H1 (cell line): ENCODE measurements around the gene UGGT2. TPM values are rescaled to one million over a fixed set of nuclear protein-coding genes. Genes with fewer than 3 reads are reported as not detected.

Experiments used
- CTCF ChIA-PET: fragments of 300-600 bp; sonication (Branson Sonifier 250); formaldehyde crosslinking; loops from one replicate; lab custom pipeline; 2021; ENCODE audit not compliant: partially characterized antibody; lab: Charles Lee
- POLR2A ChIA-PET: fragments of 300-600 bp; sonication (Branson Sonifier 250); formaldehyde crosslinking; loops from one replicate; lab custom pipeline; 2021; ENCODE audit warnings: inconsistent platforms; ENCODE audit not compliant: partially characterized antibody; lab: Charles Lee
- DNase-seq, 2 experiments: peaks; one replicate each; pipeline versions ENCODE4 v3.0.0 to v3.0.0-alpha.2; 2010 to 2022; ENCODE audit warnings: low spot score in 2 of 2, low read depth in 1 of 2, mixed read lengths in 1 of 2
- FAIRE-seq: peaks from 2 replicates; lab custom pipeline; 2011; peaks lifted over from hg19 to GRCh38; lab: Jason Lieb, UNC
- H2AFZ ChIP-seq: 2 replicates; pipeline ENCODE4 v1.8.1; 2012; ENCODE audit warnings: low read length, inconsistent platforms
- H2AK5ac ChIP-seq: 2 replicates; pipeline ENCODE4 v1.6.1; 2013; ENCODE audit warnings: low read depth, low read length
- H2BK120ac ChIP-seq: replicated peaks from 2 replicates; pipeline ENCODE3; 2013; ENCODE audit warnings: low read depth, low read length, inconsistent platforms
- H2BK12ac ChIP-seq: 2 replicates; pipeline ENCODE4 v1.6.1; 2013; ENCODE audit warnings: low read depth, low read length
- H2BK15ac ChIP-seq: 2 replicates; pipeline ENCODE4 v1.6.1; 2013; ENCODE audit warnings: low read length
- H2BK20ac ChIP-seq: 2 replicates; pipeline ENCODE4 v1.6.1; 2013; ENCODE audit warnings: low read length
- H2BK5ac ChIP-seq: 2 replicates; pipeline ENCODE4 v1.6.1; 2013; ENCODE audit warnings: low read depth, low read length
- H3K14ac ChIP-seq: 2 replicates; pipeline ENCODE4 v1.6.1; 2013; ENCODE audit warnings: inconsistent platforms; ENCODE audit not compliant: insufficient read length
- H3K18ac ChIP-seq: 2 replicates; pipeline ENCODE4 v1.6.1; 2013; ENCODE audit warnings: low read length; ENCODE audit errors: extremely low read depth
- H3K23ac ChIP-seq: 2 replicates; pipeline ENCODE4 v1.6.1; 2013; ENCODE audit warnings: inconsistent platforms; ENCODE audit not compliant: insufficient read length
- H3K23me2 ChIP-seq: 2 replicates; pipeline ENCODE4 v1.6.1; 2013; ENCODE audit warnings: low read depth, low read length
- H3K27ac ChIP-seq: 2 replicates; pipeline ENCODE4 v1.6.1; 2011; ENCODE audit warnings: low read depth, low read length, inconsistent platforms
- H3K27me3 ChIP-seq, 4 experiments: replicated peaks in 1 of 4; 1 replicate in 1 of 4; 2 replicates in 3 of 4; pipeline versions ENCODE4 v1.6.1 to v1.8.1; 2011 to 2013; ENCODE audit warnings: low read length in 3 of 4, mild to moderate bottlenecking in 3 of 4, inconsistent platforms in 2 of 4, mixed read lengths in 2 of 4, moderate library complexity in 1 of 4; ENCODE audit not compliant: control insufficient read depth in 3 of 4, insufficient read depth in 3 of 4; ENCODE audit errors: extremely low read depth in 1 of 4
- H3K36me3 ChIP-seq, 4 experiments: 2 replicates each; pipeline versions ENCODE4 v1.6.1 to v1.8.1; 2011 to 2013; ENCODE audit warnings: mild to moderate bottlenecking in 4 of 4, low read length in 3 of 4, moderate library complexity in 2 of 4, control low read depth in 1 of 4, inconsistent platforms in 1 of 4; ENCODE audit not compliant: insufficient read depth in 4 of 4, control insufficient read depth in 2 of 4
- H3K4ac ChIP-seq: replicated peaks from 2 replicates; pipeline ENCODE3; 2013; ENCODE audit warnings: low read length, low read depth, mixed read lengths, inconsistent platforms; ENCODE audit not compliant: insufficient read length
- H3K4me1 ChIP-seq, 4 experiments: replicated peaks in 1 of 4; 1 replicate in 1 of 4; 2 replicates in 3 of 4; pipeline versions ENCODE4 v1.6.1 to v1.8.1; 2011 to 2013; ENCODE audit warnings: low read length in 3 of 4, inconsistent platforms in 2 of 4, mixed read lengths in 1 of 4; ENCODE audit not compliant: insufficient read depth in 4 of 4, control insufficient read depth in 3 of 4
- H3K4me2 ChIP-seq, 2 experiments: 2 replicates each; pipeline versions ENCODE4 v1.6.1 to v1.8.1; 2011 to 2013; ENCODE audit warnings: low read depth in 2 of 2, low read length in 2 of 2, control low read depth in 1 of 2, inconsistent platforms in 1 of 2, mild to moderate bottlenecking in 1 of 2; ENCODE audit not compliant: insufficient read depth in 1 of 2
- H3K4me3 ChIP-seq, 4 experiments: fragments of 200-600, 300-600 bp in 1 of 4; sonication (generic), shearing (Covaris generic), sonication (Bioruptor Twin) in 1 of 4; 2 replicates each; pipeline versions ENCODE4 v1.5.1 to v1.8.1; 2011 to 2016; ENCODE audit warnings: low read length in 4 of 4, low read depth in 3 of 4, control low read depth in 2 of 4, inconsistent platforms in 2 of 4, mild to moderate bottlenecking in 2 of 4, mixed read lengths in 1 of 4, moderate library complexity in 1 of 4; ENCODE audit not compliant: insufficient read depth in 2 of 4; ENCODE audit errors: extremely low read depth in 1 of 4
- H3K56ac ChIP-seq: replicated peaks from 2 replicates; pipeline ENCODE3; 2013; ENCODE audit warnings: low read depth, mild to moderate bottlenecking, mixed read lengths, low read length, inconsistent platforms; ENCODE audit not compliant: insufficient read length
- H3K79me1 ChIP-seq: 2 replicates; pipeline ENCODE4 v1.6.1; 2013; ENCODE audit warnings: low read depth, low read length, control low read depth
- H3K79me2 ChIP-seq, 2 experiments: 2 replicates each; pipeline versions ENCODE4 v1.6.1 to v1.8.1; 2012 to 2013; ENCODE audit warnings: low read length in 2 of 2, mild to moderate bottlenecking in 2 of 2, inconsistent platforms in 1 of 2; ENCODE audit not compliant: insufficient read depth in 2 of 2, control insufficient read depth in 1 of 2
- H3K9ac ChIP-seq, 4 experiments: replicated peaks in 1 of 4; 1 replicate in 1 of 4; 2 replicates in 3 of 4; pipeline versions ENCODE4 v1.6.1 to v1.8.1; 2011 to 2013; ENCODE audit warnings: low read depth in 3 of 4, low read length in 3 of 4, control low read depth in 2 of 4, mild to moderate bottlenecking in 2 of 4, moderate library complexity in 2 of 4, inconsistent platforms in 1 of 4; ENCODE audit errors: extremely low read depth in 1 of 4
- H3K9me3 ChIP-seq, 2 experiments: 2 replicates each; pipeline versions ENCODE4 v1.6.1 to v1.8.1; 2012 to 2013; ENCODE audit warnings: mild to moderate bottlenecking in 2 of 2, moderate library complexity in 2 of 2, control low read depth in 1 of 2, inconsistent platforms in 1 of 2, low read depth in 1 of 2, low read length in 1 of 2, mixed read lengths in 1 of 2; ENCODE audit not compliant: insufficient read depth in 2 of 2
- H4K20me1 ChIP-seq, 2 experiments: replicated peaks in 1 of 2; 2 replicates each; pipeline versions ENCODE3 to v1.8.1; 2011 to 2013; ENCODE audit warnings: inconsistent platforms in 2 of 2, low read length in 2 of 2, mild to moderate bottlenecking in 1 of 2; ENCODE audit not compliant: insufficient read depth in 2 of 2, control insufficient read depth in 1 of 2
- H4K5ac ChIP-seq: 2 replicates; pipeline ENCODE4 v1.6.1; 2013; ENCODE audit warnings: low read length, low read depth, mixed read lengths, inconsistent platforms; ENCODE audit not compliant: insufficient read length
- H4K8ac ChIP-seq: 2 replicates; pipeline ENCODE4 v1.8.0; 2013; ENCODE audit warnings: mild to moderate bottlenecking, moderate library complexity, low read length, inconsistent platforms; ENCODE audit not compliant: insufficient read depth; ENCODE audit errors: extremely low read depth
- H4K91ac ChIP-seq: replicated peaks from 2 replicates; pipeline ENCODE3; 2013; ENCODE audit warnings: low read length, mixed read lengths, inconsistent platforms; ENCODE audit not compliant: insufficient read length
- BCL11A ChIP-seq, 2 experiments: IDR thresholded peaks; one replicate each; pipeline ENCODE4 v1.6.1; 2011; ENCODE audit warnings: low read depth in 2 of 2, low read length in 2 of 2, mild to moderate bottlenecking in 2 of 2
- KDM4A ChIP-seq: IDR thresholded peaks from one replicate; pipeline ENCODE4 v1.7.1; 2012; ENCODE audit warnings: low read depth, mild to moderate bottlenecking, moderate library complexity, low read length, inconsistent platforms; ENCODE audit not compliant: severe bottlenecking
- POLR2A ChIP-seq, 2 experiments: IDR thresholded peaks; 1 replicate in 1 of 2; 2 replicates in 1 of 2; pipeline ENCODE4 v1.6.1; 2011; ENCODE audit warnings: low read depth in 2 of 2, low read length in 2 of 2, mild to moderate bottlenecking in 2 of 2; ENCODE audit errors: control extremely low read depth in 1 of 2
- POLR2AphosphoS5 ChIP-seq: IDR thresholded peaks from 2 replicates; pipeline ENCODE4 v1.6.1; 2011; ENCODE audit warnings: low read depth, low read length
- RBBP5 ChIP-seq: IDR thresholded peaks from 2 replicates; pipeline ENCODE4 v1.7.1; 2012; ENCODE audit warnings: low read depth, mild to moderate bottlenecking, inconsistent platforms, low read length, moderate library complexity, borderline replicate concordance
- SP2 ChIP-seq: IDR thresholded peaks from 2 replicates; pipeline ENCODE4 v1.6.1; 2012; ENCODE audit warnings: mild to moderate bottlenecking, low read length, inconsistent platforms
- SRF ChIP-seq: IDR thresholded peaks from 2 replicates; pipeline ENCODE4 v1.6.1; 2011; ENCODE audit warnings: mild to moderate bottlenecking, low read depth, low read length, moderate library complexity
- TAF1 ChIP-seq: IDR thresholded peaks from 2 replicates; pipeline ENCODE4 v1.6.1; 2011; ENCODE audit warnings: mild to moderate bottlenecking, low read depth, low read length
- WGBS, 2 experiments: shearing (Covaris generic) in 1 of 2; methylation state at CpG; one replicate each; pipeline versions ENCODE4 v1.1.6 to v1.1.7; 2013 to 2015; ENCODE audit warnings: low lambda C conversion rate in 2 of 2, mixed read lengths in 2 of 2, inconsistent platforms in 1 of 2, low coverage in 1 of 2, missing lambda C conversion rate in 1 of 2; ENCODE audit not compliant: insufficient replicate concordance in 2 of 2, insufficient coverage in 1 of 2, insufficient read length in 1 of 2; ENCODE audit errors: extremely low coverage in 1 of 2, missing lambda C conversion rate in 1 of 2; 5-methylcytosine and 5-hydroxymethylcytosine counted together
- polyA plus RNA-seq, 7 experiments: library from polyadenylated mRNA; depleted of rRNA in 3 of 7; stranded (reverse) in 5 of 7; unstranded in 2 of 7; fragments of >200 nt in 5 of 7; fragments of 200-250 nt in 2 of 7; gene quantifications; 1 replicate in 5 of 7; 2 replicates in 1 of 7; 4 replicates in 1 of 7; pipeline versions ENCODE4 v1.2.1 to v1.2.3, GENCODE V29; 2011 to 2013; ENCODE audit warnings: missing spikeins in 2 of 7, mixed read lengths in 2 of 7
- total RNA-seq: library from RNA; stranded (reverse); fragmentation: NEBNext Ultra II Directional; extraction: Animal tissue kit (Norgen Biotek cat#: 25700); gene quantifications from 2 replicates; pipeline ENCODE4 v1.2.1, GENCODE V29; 2021

The UGGT2 gene
- total and polyA plus RNA-seq, 2 of the 8 experiments (the other 6 are each of a cell fraction or from before 2014, with no cell fraction given): 5.9 to 25.1 TPM

- H4K91ac ChIP-seq: no peak overlapping the region
- TF ChIP-seq BCL11A (IDR thresholded peaks at IDR 0.05; ENCODE audit: low read depth in 2 of 2, low read length in 2 of 2) (no peak), KDM4A (no peak), TAF1 (no peak), SP2 (no peak), POLR2A (IDR thresholded peaks at IDR 0.05; ENCODE audit: control extremely low read depth in 1 of 2, low read depth in 2 of 2, low read length in 2 of 2) (no peak), POLR2AphosphoS5 (no peak), RBBP5 (no peak), SRF (no peak)
- no peak overlapping the region for H2BK20ac ChIP-seq
- no peak overlapping the region for H2AFZ ChIP-seq
- no peak overlapping the region for H2BK12ac ChIP-seq
- ChIA-PET POLR2A (no interaction called here), CTCF (interaction anchor here (0.7 to 1.7 kb wide), 2 partner anchors 15 to 23 kb away, joined by 3 to 4 read pairs; no protein-coding TSS in a partner anchor)
- H3K27ac ChIP-seq: no peak overlapping the region
- H3K23me2 ChIP-seq: no peaks in the 10 kb centered on the region
- peaks cover 0 to 3% (median 0%) of the 10 kb centered on the region in 4 experiments; a peak in 2 of 8 replicates for H3K36me3 ChIP-seq
- H4K5ac ChIP-seq: no peak overlapping the region
- H3K4me3 ChIP-seq: no peak overlapping the region
- H3K14ac ChIP-seq: no peak overlapping the region
- WGBS, 2 experiments: 100% methylated on average over 1 of the region's 1 CpG; no CpG with 5 or more reads in 1 of the 2 experiments
- no peaks in the 10 kb centered on the region for H3K27me3 ChIP-seq
- peaks cover 0 to 97% of the 10 kb centered on the region in 2 experiments; a peak in 3 of 4 replicates for H3K79me2 ChIP-seq
- H3K23ac ChIP-seq: no peak overlapping the region
- H2AK5ac ChIP-seq: no peak overlapping the region
- FAIRE-seq: no peak
- H3K4me1 ChIP-seq: peaks cover 0 to 14% (median 2%) of the 10 kb centered on the region in 4 experiments; a peak in 4 of 7 replicates
- no peak overlapping the region for H3K4me2 ChIP-seq
- H3K4ac ChIP-seq: no peak overlapping the region
- no peak for DNase-seq
- no peak overlapping the region for H4K8ac ChIP-seq
- peaks cover 19% of the 10 kb centered on the region for H3K79me1 ChIP-seq
- no peak overlapping the region for H3K9ac ChIP-seq
- H2BK120ac ChIP-seq: no peak overlapping the region
- peaks cover 2 to 14% of the 10 kb centered on the region in 2 experiments for H4K20me1 ChIP-seq
- no peak overlapping the region for H3K56ac ChIP-seq
- no peak overlapping the region for H2BK15ac ChIP-seq
- H2BK5ac ChIP-seq: no peak overlapping the region
- H3K18ac ChIP-seq: no peak overlapping the region
- H3K9me3 ChIP-seq: peaks cover 3% of the 10 kb centered on the region in 2 experiments; a peak in 1 of 4 replicates
Measured at GRCh38 chr13:96036515-96036914, 16.7 kb downstream of the UGGT2 start.
